ENCODE data around the gene LRRC75B.
A peak's percentile ranks its signal among the peaks of the same experiment; 100 is the strongest.
"Not testable (repeated sequence)": the region's sequence is repeated elsewhere in the genome, so short reads cannot be mapped to it uniquely, and the experiment has no call there.

LRRC75B gene

GRCh38 chr22:24592851-24593558 is at the start of gene LRRC75B:
Gene LRRC75B, minus strand, starts transcription at chr22:24593073. Its CDS starts 34 bp downstream, at chr22:24593039.
- peak; percentile 22 for DNase-seq

GRCh38 chr22:24642307-24642706 is 49.4 kb upstream of the LRRC75B start:
- DNase-seq: not testable (repeated sequence)

- DNase-seq: not testable (repeated sequence)
Observed at GRCh38 chr22:24636513-24636912, 43.6 kb upstream of the LRRC75B start.

GRCh38 chr22:24634776-24635389 is 42.0 kb upstream of the LRRC75B start:
- DNase-seq: peak; percentile 20

- DNase-seq: not testable (repeated sequence)
Observed at GRCh38 chr22:24633231-24634023, 40.6 kb upstream of the LRRC75B start.

- not testable (repeated sequence) for DNase-seq
Observed at GRCh38 chr22:24632642-24633041, 39.8 kb upstream of the LRRC75B start.

- not testable (repeated sequence) for DNase-seq
Observed at GRCh38 chr22:24631430-24632122, 38.7 kb upstream of the LRRC75B start.

- not testable (repeated sequence) for DNase-seq
Observed at GRCh38 chr22:24630812-24631427, 38.0 kb upstream of the LRRC75B start.

- peak; percentile 31 for DNase-seq
Observed at GRCh38 chr22:24629069-24629468, 36.2 kb upstream of the LRRC75B start.

- DNase-seq: not testable (repeated sequence)
Observed at GRCh38 chr22:24627911-24628310, 35.0 kb upstream of the LRRC75B start.

GRCh38 chr22:24622596-24622995 is 29.7 kb upstream of the LRRC75B start:
- peak; percentile 48 for DNase-seq

- DNase-seq: not testable (repeated sequence)
Observed at GRCh38 chr22:24621244-24621643, 28.4 kb upstream of the LRRC75B start.

GRCh38 chr22:24614794-24615193 is 21.9 kb upstream of the LRRC75B start:
- DNase-seq: not testable (repeated sequence)

GRCh38 chr22:24609888-24610287 is 17.0 kb upstream of the LRRC75B start:
- DNase-seq: not testable (repeated sequence)

- not testable (repeated sequence) for DNase-seq
Observed at GRCh38 chr22:24608327-24608726, 15.5 kb upstream of the LRRC75B start.

- DNase-seq: peak; percentile 63
Observed at GRCh38 chr22:24607429-24607983, 14.6 kb upstream of the LRRC75B start.

- not testable (repeated sequence) for DNase-seq
Observed at GRCh38 chr22:24606340-24606739, 13.5 kb upstream of the LRRC75B start.

GRCh38 chr22:24603770-24604629 is 11.1 kb upstream of the LRRC75B start:
- peak; percentile 25 for DNase-seq

GRCh38 chr22:24602847-24603769 is 10.2 kb upstream of the LRRC75B start, which contains the start of gene GGT1:
Gene GGT1, plus strand, starts transcription at chr22:24603193. Its CDS starts 7,889 bp downstream, at chr22:24611082.
- DNase-seq: peak; percentile 9
